Measurements from ENCODE around the gene RTCA. TPM values are rescaled to one million over a fixed set of nuclear protein-coding genes. Genes with fewer than 3 reads are reported as not detected.

RTCA gene
- total RNA-seq (2014; rRNA removed; shearing (Covaris generic); ENCODE audit: low replicate concordance) = 59.5 and 77.0 TPM in 2 replicates

DNA sequence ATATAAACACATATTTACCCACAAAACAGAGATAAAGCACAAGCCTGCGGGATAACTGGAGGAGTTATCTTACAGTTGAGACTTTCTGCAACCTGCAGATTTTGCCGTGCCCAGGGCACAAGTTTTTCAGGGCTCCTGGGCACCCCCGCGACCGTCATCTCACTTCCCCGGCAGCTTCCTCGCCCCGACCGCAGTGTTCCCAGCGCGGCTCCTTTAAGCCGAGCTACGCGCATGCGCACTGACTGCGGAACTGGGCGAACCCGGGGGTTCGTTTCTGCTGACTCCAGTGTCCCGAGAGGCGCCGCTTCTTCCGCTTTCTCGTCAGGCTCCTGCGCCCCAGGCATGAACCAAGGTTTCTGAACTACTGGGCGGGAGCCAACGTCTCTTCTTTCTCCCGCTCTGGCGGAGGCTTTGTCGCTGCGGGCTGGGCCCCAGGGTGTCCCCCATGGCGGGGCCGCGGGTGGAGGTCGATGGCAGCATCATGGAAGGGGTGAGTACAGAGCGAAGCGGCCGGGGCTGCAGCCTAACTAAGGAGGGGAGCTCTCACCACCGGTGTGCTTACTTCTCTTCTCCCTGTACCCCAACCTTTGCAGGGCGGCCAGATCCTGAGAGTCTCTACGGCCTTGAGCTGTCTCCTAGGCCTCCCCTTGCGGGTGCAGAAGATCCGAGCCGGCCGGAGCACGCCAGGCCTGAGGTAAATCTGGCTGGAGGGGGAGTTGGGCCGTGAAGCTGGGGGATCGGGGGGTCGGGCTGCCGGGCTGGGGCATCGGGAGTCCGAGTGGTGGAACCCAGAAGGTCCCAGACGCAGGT lies at the start of gene RTCA:
RTCA (plus strand) TSS at position 286 of the 810 bp plus-strand sequence; CDS start at position 446, 160 bp downstream.
- Histone ChIP-seq H3K9ac (ENCODE audit: low read length) (peak within 1 kb of the TSS; percentile 91), H3K36me3 (ENCODE audit: insufficient read depth, low read length) (peaks cover 18% of the 10 kb centered on the region), H2AFZ (ENCODE audit: low read length) (peak within 1 kb of the TSS; percentile 88), H3K9me3 (ENCODE audit: low read length) (no peaks in the 10 kb centered on the region), H4K20me1 (ENCODE audit: insufficient read depth, low read depth, low read length) (no peaks in the 10 kb centered on the region), H3K4me3 (ENCODE audit: low read length) (peak within 1 kb of the TSS; percentile 83), H3K27me3 (ENCODE audit: low read length) (no peaks in the 10 kb centered on the region), H3K27ac (ENCODE audit: low read length) (peak within 1 kb of the TSS; percentile 71), H3K4me2 (ENCODE audit: low read depth, low read length, poor library complexity, severe bottlenecking) (peak within 1 kb of the TSS; percentile 97), H3K9me2 (replicated peaks; ENCODE audit: insufficient read depth, low read length) (no peaks in the 10 kb centered on the region), H3K4me1 (ENCODE audit: low read length) (peaks cover 23% of the 10 kb centered on the region), H3K79me2 (ENCODE audit: low read length) (peaks cover 43% of the 10 kb centered on the region)
- DNase-seq = peak; percentile 99

DNA sequence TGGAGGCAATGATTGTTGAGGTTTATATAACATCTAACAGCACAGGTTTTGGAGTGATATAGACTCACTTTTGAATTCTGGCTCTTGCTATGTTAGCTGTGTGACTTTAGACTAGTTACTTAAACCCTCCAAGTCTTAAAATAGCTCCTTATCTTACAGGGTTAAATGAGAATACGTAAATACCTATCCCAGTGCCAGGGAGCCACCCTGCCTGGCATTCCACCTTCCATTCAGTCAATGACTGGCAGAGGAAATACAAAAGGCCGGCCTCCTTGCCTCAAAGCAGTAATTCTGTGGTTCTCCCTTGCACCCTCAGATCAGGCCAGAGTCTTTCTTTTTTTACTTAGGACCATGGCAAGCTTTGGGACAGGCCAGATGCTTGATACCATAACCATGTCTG lies 48.2 kb upstream of the RTCA start:
- Histone ChIP-seq H3K9ac (ENCODE audit: low read length) (no peak overlapping the region), H3K79me2 (ENCODE audit: low read length) (peaks cover 7% of the 10 kb centered on the region), H3K9me3 (ENCODE audit: low read length) (no peaks in the 10 kb centered on the region), H3K4me2 (ENCODE audit: low read depth, low read length, poor library complexity, severe bottlenecking) (no peak overlapping the region), H4K20me1 (ENCODE audit: insufficient read depth, low read depth, low read length) (no peaks in the 10 kb centered on the region), H2AFZ (ENCODE audit: low read length) (no peak overlapping the region), H3K4me3 (ENCODE audit: low read length) (no peak overlapping the region), H3K27ac (ENCODE audit: low read length) (no peak overlapping the region), H3K4me1 (ENCODE audit: low read length) (no peaks in the 10 kb centered on the region), H3K36me3 (ENCODE audit: insufficient read depth, low read length) (peaks cover 45% of the 10 kb centered on the region), H3K9me2 (replicated peaks; ENCODE audit: insufficient read depth, low read length) (no peaks in the 10 kb centered on the region), H3K27me3 (ENCODE audit: low read length) (no peaks in the 10 kb centered on the region)
- no peak for DNase-seq

DNA sequence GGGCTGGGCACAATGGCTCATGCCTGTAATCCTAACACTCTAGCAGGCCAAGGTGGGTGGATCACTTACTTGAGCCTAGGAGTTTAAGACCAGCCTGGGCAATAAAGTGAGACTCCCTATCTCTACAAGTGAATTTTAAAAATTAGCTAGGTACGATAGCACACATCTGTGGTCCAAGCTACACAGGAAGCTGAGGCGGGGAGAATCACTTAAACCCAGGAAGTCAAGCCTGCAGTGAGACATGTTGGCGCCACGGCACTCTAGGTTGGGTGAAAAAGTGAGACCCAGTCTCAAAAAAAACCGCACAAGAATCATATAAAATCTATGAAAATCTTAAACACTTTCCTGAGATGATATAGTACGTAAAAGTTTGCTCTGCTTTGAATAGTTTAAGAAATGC lies 46.6 kb upstream of the RTCA start:
- Histone ChIP-seq H3K27ac (ENCODE audit: low read length) (no peak overlapping the region), H3K4me3 (ENCODE audit: low read length) (no peak overlapping the region), H3K9me3 (ENCODE audit: low read length) (no peaks in the 10 kb centered on the region), H3K4me2 (ENCODE audit: low read depth, low read length, poor library complexity, severe bottlenecking) (no peak overlapping the region), H3K9ac (ENCODE audit: low read length) (no peak overlapping the region), H3K9me2 (replicated peaks; ENCODE audit: insufficient read depth, low read length) (no peaks in the 10 kb centered on the region), H3K4me1 (ENCODE audit: low read length) (no peaks in the 10 kb centered on the region), H3K36me3 (ENCODE audit: insufficient read depth, low read length) (peaks cover 46% of the 10 kb centered on the region), H3K27me3 (ENCODE audit: low read length) (no peaks in the 10 kb centered on the region), H4K20me1 (ENCODE audit: insufficient read depth, low read depth, low read length) (no peaks in the 10 kb centered on the region), H3K79me2 (ENCODE audit: low read length) (peaks cover 14% of the 10 kb centered on the region), H2AFZ (ENCODE audit: low read length) (no peak overlapping the region)
- DNase-seq = no peak

DNA sequence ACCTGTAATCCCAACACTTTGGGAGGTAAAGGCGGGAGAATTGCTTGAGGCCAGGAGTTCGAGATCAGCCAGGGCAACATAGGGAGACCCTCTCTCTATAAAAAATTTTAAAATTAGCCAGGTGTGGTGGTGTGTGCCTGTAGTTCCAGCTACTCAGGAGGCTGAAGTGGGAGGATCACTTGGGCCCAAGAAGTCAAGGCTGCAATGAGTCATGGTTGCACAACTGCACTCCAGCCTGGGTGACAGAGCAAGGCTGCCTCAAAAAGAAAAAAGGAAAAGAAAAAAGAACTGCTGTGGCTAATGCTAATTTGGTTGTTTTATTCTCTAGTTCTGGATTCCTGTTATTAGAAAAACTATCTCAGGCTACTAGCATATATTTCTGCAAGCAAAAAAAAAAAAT lies 46.1 kb upstream of the RTCA start:
- Histone ChIP-seq H3K4me3 (ENCODE audit: low read length) (no peak overlapping the region), H3K9me2 (replicated peaks; ENCODE audit: insufficient read depth, low read length) (no peaks in the 10 kb centered on the region), H3K9ac (ENCODE audit: low read length) (no peak overlapping the region), H3K4me2 (ENCODE audit: low read depth, low read length, poor library complexity, severe bottlenecking) (no peak overlapping the region), H3K4me1 (ENCODE audit: low read length) (no peaks in the 10 kb centered on the region), H4K20me1 (ENCODE audit: insufficient read depth, low read depth, low read length) (no peaks in the 10 kb centered on the region), H3K79me2 (ENCODE audit: low read length) (peaks cover 15% of the 10 kb centered on the region), H2AFZ (ENCODE audit: low read length) (no peak overlapping the region), H3K27ac (ENCODE audit: low read length) (no peak overlapping the region), H3K27me3 (ENCODE audit: low read length) (no peaks in the 10 kb centered on the region), H3K36me3 (ENCODE audit: insufficient read depth, low read length) (peaks cover 41% of the 10 kb centered on the region), H3K9me3 (ENCODE audit: low read length) (no peaks in the 10 kb centered on the region)
- DNase-seq = peak; percentile 36

DNA sequence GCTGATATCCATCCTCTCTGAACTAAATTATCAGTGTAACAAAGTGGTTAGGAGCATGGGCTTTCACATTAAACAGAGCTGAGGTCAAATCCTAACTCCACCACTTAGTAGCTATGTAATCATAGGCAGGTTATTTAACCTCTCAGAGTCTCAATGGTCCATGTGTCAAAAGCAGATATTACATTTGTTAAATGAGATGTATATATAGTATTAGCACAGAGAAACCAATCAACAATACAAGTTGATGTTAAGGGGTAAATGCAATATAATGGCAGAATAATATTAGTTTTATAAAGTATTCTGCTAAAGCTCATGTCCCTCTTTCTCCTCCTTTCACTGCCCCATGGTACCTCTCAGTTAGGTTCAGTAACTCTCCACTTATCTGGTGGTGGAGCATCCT lies 43.6 kb upstream of the RTCA start:
- Histone ChIP-seq H3K36me3 (ENCODE audit: insufficient read depth, low read length) (peaks cover 32% of the 10 kb centered on the region), H4K20me1 (ENCODE audit: insufficient read depth, low read depth, low read length) (no peaks in the 10 kb centered on the region), H3K4me1 (ENCODE audit: low read length) (no peaks in the 10 kb centered on the region), H3K9me2 (replicated peaks; ENCODE audit: insufficient read depth, low read length) (no peaks in the 10 kb centered on the region), H2AFZ (ENCODE audit: low read length) (no peak overlapping the region), H3K4me3 (ENCODE audit: low read length) (no peak overlapping the region), H3K27ac (ENCODE audit: low read length) (no peak overlapping the region), H3K9me3 (ENCODE audit: low read length) (no peaks in the 10 kb centered on the region), H3K9ac (ENCODE audit: low read length) (no peak overlapping the region), H3K4me2 (ENCODE audit: low read depth, low read length, poor library complexity, severe bottlenecking) (no peak overlapping the region), H3K27me3 (ENCODE audit: low read length) (no peaks in the 10 kb centered on the region), H3K79me2 (ENCODE audit: low read length) (peaks cover 24% of the 10 kb centered on the region)
- no peak for DNase-seq

DNA sequence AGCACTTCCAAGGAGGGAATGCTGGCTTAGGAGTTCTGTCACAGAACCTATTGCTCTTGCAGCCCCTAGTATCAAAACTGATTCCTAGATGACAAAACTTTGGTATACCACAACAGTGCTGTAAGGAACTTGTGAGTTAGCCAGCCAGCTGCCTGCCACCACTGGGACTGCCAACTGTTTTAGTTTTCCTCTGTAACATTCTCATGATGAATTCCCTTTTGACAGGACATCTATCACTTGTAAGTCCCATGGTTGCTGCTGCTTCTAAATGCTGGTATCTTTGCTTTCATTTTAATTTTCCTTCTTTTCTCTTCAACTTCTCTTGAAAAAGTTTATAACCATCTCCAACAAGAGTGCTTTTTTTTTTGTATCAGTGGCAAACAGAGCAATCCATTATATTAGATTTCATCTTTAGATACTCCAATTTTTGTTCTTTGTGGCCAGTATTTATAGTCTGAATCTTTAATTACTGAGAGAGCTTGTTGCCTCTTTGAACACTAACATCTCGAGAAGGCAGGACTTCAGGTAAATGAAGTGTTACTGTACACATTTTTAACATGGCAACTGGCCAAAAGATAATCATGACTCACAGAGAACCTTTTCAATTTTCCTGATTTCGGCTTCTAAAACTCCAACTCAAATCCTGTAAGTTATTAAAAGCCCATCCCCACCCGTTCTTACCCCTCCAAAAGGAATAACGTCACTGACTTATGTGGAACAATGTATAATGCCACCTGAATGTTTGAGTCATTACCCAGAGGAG lies 36.2 kb upstream of the RTCA start:
- Histone ChIP-seq H3K36me3 (ENCODE audit: insufficient read depth, low read length) (peaks cover 65% of the 10 kb centered on the region; the same call in 1 of the 2 replicates), H3K9me3 (ENCODE audit: low read length) (no peaks in the 10 kb centered on the region), H2AFZ (ENCODE audit: low read length) (no peak overlapping the region), H3K27me3 (ENCODE audit: low read length) (no peaks in the 10 kb centered on the region), H3K27ac (ENCODE audit: low read length) (no peak overlapping the region), H3K4me3 (ENCODE audit: low read length) (no peak overlapping the region), H3K79me2 (ENCODE audit: low read length) (peaks cover 25% of the 10 kb centered on the region), H3K4me2 (ENCODE audit: low read depth, low read length, poor library complexity, severe bottlenecking) (no peak overlapping the region), H3K9ac (ENCODE audit: low read length) (no peak overlapping the region), H4K20me1 (ENCODE audit: insufficient read depth, low read depth, low read length) (no peaks in the 10 kb centered on the region), H3K9me2 (replicated peaks; ENCODE audit: insufficient read depth, low read length) (no peaks in the 10 kb centered on the region), H3K4me1 (ENCODE audit: low read length) (peaks cover 10% of the 10 kb centered on the region)
- no peak for DNase-seq

DNA sequence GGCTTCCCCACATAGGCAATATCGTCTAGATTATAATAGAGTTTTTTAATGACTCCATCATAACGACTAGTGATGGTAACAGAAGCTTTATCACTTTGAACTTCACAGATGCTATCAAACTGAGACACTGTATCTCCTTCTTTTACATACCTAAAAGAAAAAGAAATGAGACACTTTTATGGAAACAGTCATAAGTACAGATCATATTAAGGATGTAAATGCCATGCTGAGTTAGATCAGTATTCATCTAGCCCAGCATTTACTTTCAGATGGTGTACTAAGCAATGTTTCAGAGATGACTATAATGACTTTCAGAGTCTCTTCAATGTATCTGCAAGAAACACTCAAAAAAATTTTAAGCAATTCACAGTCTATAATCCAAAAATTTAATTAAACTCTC lies 35.3 kb upstream of the RTCA start:
- Histone ChIP-seq H3K9me2 (replicated peaks; ENCODE audit: insufficient read depth, low read length) (no peaks in the 10 kb centered on the region), H3K27me3 (ENCODE audit: low read length) (no peaks in the 10 kb centered on the region)

DNA sequence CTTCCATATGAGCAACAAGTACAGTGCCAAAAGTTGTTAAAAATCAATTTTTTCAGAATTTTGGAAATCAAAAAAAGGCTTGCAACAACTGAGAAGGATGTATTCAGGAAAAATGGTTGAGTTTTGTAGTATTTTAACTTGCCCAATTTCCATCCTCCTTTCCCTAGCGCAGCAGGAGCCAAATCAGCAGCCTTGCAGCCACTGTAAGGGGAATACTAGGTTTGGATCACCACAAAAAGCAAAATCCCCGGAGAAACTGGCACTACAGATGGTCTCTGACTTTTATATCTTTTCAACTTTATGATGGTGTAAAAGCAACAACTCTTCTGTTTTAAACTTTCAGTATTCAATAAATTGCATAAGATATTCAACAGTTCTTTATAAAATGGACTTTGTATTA lies 34.3 kb upstream of the RTCA start:
- no peaks in the 10 kb centered on the region for H3K9me2 ChIP-seq (replicated peaks; ENCODE audit: insufficient read depth, low read length)

More for the DNA sequence above, 35.3 kb upstream of the RTCA start:
- Histone ChIP-seq H3K4me3 (ENCODE audit: low read length) (no peak overlapping the region), H3K79me2 (ENCODE audit: low read length) (peaks cover 32% of the 10 kb centered on the region), H3K36me3 (ENCODE audit: insufficient read depth, low read length) (peaks cover 67% of the 10 kb centered on the region; the same call in 1 of the 2 replicates), H2AFZ (ENCODE audit: low read length) (no peak overlapping the region), H3K4me1 (ENCODE audit: low read length) (peaks cover 13% of the 10 kb centered on the region), H3K27ac (ENCODE audit: low read length) (no peak overlapping the region), H3K9me3 (ENCODE audit: low read length) (no peaks in the 10 kb centered on the region), H3K4me2 (ENCODE audit: low read depth, low read length, poor library complexity, severe bottlenecking) (no peak overlapping the region), H3K9ac (ENCODE audit: low read length) (no peak overlapping the region), H4K20me1 (ENCODE audit: insufficient read depth, low read depth, low read length) (no peaks in the 10 kb centered on the region)
- no peak for DNase-seq

More for the DNA sequence above, 34.3 kb upstream of the RTCA start:
- no peak overlapping the region for H3K9ac ChIP-seq (ENCODE audit: low read length)
- no peaks in the 10 kb centered on the region for H3K9me3 ChIP-seq (ENCODE audit: low read length)
- DNase-seq = no peak
- no peak overlapping the region for H3K4me3 ChIP-seq (ENCODE audit: low read length)
- H2AFZ ChIP-seq (ENCODE audit: low read length) = no peak overlapping the region
- H3K79me2 ChIP-seq (ENCODE audit: low read length) = peaks cover 33% of the 10 kb centered on the region
- peaks cover 13% of the 10 kb centered on the region for H3K4me1 ChIP-seq (ENCODE audit: low read length)
- H3K27me3 ChIP-seq (ENCODE audit: low read length) = no peaks in the 10 kb centered on the region
- peaks cover 67% of the 10 kb centered on the region; the same call in 1 of the 2 replicates for H3K36me3 ChIP-seq (ENCODE audit: insufficient read depth, low read length)
- H3K27ac ChIP-seq (ENCODE audit: low read length) = no peak overlapping the region
- H4K20me1 ChIP-seq (ENCODE audit: insufficient read depth, low read depth, low read length) = no peaks in the 10 kb centered on the region
- no peak overlapping the region for H3K4me2 ChIP-seq (ENCODE audit: low read depth, low read length, poor library complexity, severe bottlenecking)

Measured in Karpas-422 (cell line).